Skeletal muscle tissue (tissue), 4 donors: ENCODE data around the gene ITGB1BP1. TPM values are rescaled to one million over a fixed set of nuclear protein-coding genes. Genes with fewer than 3 reads are reported as not detected.

Experiments
- H3K27ac ChIP-seq: one replicate; pipeline ENCODE4 v1.7.0; 2013; ENCODE audit warnings: mild to moderate bottlenecking, low read depth, low read length, inconsistent platforms
- H3K27me3 ChIP-seq, 3 donors: one replicate each; pipeline ENCODE4 v1.7.0; 2013; ENCODE audit warnings: low read length in 3 of 3; ENCODE audit not compliant: control insufficient read depth in 3 of 3, insufficient read depth in 3 of 3
- H3K36me3 ChIP-seq, 3 donors: one replicate each; pipeline ENCODE4 v1.7.0; 2013; ENCODE audit warnings: low read length in 3 of 3; ENCODE audit not compliant: control insufficient read depth in 3 of 3, insufficient read depth in 3 of 3
- H3K4me1 ChIP-seq, 3 donors: one replicate each; pipeline ENCODE4 v1.7.0; 2013; ENCODE audit warnings: low read length in 3 of 3, mild to moderate bottlenecking in 3 of 3; ENCODE audit not compliant: control insufficient read depth in 3 of 3, insufficient read depth in 3 of 3
- H3K4me3 ChIP-seq, 3 donors: one replicate each; pipeline ENCODE4 v1.7.0; 2013; ENCODE audit warnings: low read length in 3 of 3
- H3K9ac ChIP-seq, 3 donors: one replicate each; pipeline ENCODE4 v1.7.0; 2013; ENCODE audit warnings: low read length in 3 of 3, mild to moderate bottlenecking in 3 of 3, moderate library complexity in 2 of 3, low read depth in 1 of 3
- H3K9me3 ChIP-seq, 3 donors: one replicate each; pipeline ENCODE4 v1.7.0; 2013; ENCODE audit warnings: low read length in 3 of 3; ENCODE audit not compliant: control insufficient read depth in 3 of 3
- total RNA-seq: library from RNA; depleted of rRNA; stranded (reverse); fragments of >200 nt; gene quantifications from one replicate; pipeline ENCODE4 v1.2.3, GENCODE V29; 2014
- donor health status: Osteomylitis.

ITGB1BP1 gene
- total RNA-seq, 1 donor from 2014 or later, result 37.1 TPM

DNA sequence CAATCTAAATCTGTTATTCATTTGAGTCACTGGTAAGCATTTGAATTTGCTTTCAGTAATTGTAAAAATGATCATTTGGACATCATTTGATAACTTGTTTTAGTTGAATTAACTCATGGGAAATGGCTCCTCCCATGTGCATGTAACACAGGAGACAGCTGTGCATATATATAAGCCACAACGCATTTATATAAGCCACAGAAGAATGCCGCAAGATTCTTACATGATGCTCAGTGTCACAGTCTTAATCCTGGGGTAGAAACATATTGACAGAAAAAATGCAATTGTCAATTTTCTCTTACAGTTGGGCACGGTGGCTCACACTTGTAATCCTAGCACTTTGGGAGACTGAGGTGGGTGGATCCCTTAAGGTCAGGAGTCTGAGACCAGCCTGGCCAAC is 37.8 kb upstream of the ITGB1BP1 start:
- H3K9ac ChIP-seq, result no peak overlapping the region
- H3K36me3 ChIP-seq, result peaks cover 2 to 20% (median 14%) of the 10 kb centered on the region in 3 donors

GRCh38 chr2:9460441-9461017 is 37.2 kb upstream of the ITGB1BP1 start:
- no peaks in the 10 kb centered on the region for H3K4me1 ChIP-seq
- no peak overlapping the region for H3K27ac ChIP-seq
- H3K4me3 ChIP-seq, result no peak overlapping the region
- no peaks in the 10 kb centered on the region for H3K9me3 ChIP-seq
- no peak overlapping the region for H3K9ac ChIP-seq
- peaks cover 2 to 20% (median 12%) of the 10 kb centered on the region in 3 donors for H3K36me3 ChIP-seq
- H3K27me3 ChIP-seq, result no peaks in the 10 kb centered on the region

More for the DNA sequence above, 37.8 kb upstream of the ITGB1BP1 start:
- H3K9me3 ChIP-seq, result no peaks in the 10 kb centered on the region
- no peaks in the 10 kb centered on the region for H3K4me1 ChIP-seq
- H3K27me3 ChIP-seq, result no peaks in the 10 kb centered on the region
- no peak overlapping the region for H3K4me3 ChIP-seq
- no peak overlapping the region for H3K27ac ChIP-seq

DNA sequence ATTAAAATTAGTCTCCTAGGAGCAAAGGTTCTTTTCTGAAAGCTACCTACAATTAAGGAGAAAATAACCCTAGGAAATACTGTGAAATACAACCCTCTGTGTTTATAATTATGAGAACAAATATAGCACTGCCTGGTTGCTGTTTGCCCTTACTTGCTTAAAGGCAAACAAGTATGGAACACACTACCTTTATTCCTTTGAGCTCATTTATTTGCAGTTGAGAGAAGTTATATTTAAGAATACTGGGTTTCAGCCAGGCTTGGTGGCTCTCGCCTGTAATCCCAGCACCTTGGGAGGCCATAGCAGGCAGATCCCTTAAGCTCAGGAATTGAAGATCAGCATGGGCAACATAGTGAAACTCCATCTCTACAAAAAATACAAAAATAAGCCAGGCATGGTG is 27.9 kb upstream of the ITGB1BP1 start:
- H3K36me3 ChIP-seq, result peaks cover 12 to 22% (median 20%) of the 10 kb centered on the region in 3 donors

DNA sequence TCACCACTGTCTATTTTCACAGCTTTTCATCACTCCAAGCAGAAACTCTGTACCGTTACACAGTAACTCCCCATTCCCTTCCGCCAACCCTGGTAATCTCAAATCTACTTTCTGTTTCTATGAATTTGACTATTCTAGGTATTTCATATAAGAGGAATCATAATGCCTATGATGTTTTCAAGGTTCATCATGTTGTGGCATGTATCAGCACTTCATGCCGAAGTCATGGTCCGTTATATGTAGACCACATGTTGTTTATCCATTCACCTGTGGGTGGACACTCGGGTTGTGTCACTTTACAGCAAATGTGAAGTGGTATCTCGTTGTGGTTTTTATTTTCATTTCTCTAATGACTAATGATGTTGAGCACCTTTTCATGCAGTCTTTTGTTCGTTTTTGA is 21.8 kb upstream of the ITGB1BP1 start:
- no peaks in the 10 kb centered on the region for H3K4me1 ChIP-seq
- no peaks in the 10 kb centered on the region for H3K27me3 ChIP-seq
- H3K36me3 ChIP-seq, result peaks cover 28 to 46% (median 46%) of the 10 kb centered on the region in 3 donors
- H3K4me3 ChIP-seq, result no peak overlapping the region
- no peak overlapping the region for H3K9ac ChIP-seq
- H3K27ac ChIP-seq, result no peak overlapping the region
- H3K9me3 ChIP-seq, result no peaks in the 10 kb centered on the region

More for the DNA sequence above, 27.9 kb upstream of the ITGB1BP1 start:
- Histone ChIP-seq H3K9ac (no peak overlapping the region), H3K27me3 (no peaks in the 10 kb centered on the region), H3K4me3 (no peak overlapping the region), H3K4me1 (no peaks in the 10 kb centered on the region), H3K9me3 (no peaks in the 10 kb centered on the region), H3K27ac (no peak overlapping the region)

GRCh38 chr2:9443526-9443925 is 20.2 kb upstream of the ITGB1BP1 start:
- Histone ChIP-seq H3K4me1 (no peaks in the 10 kb centered on the region), H3K9ac (no peak overlapping the region), H3K4me3 (no peak overlapping the region), H3K9me3 (no peaks in the 10 kb centered on the region), H3K36me3 (peaks cover 23 to 50% (median 42%) of the 10 kb centered on the region in 3 donors), H3K27me3 (no peaks in the 10 kb centered on the region), H3K27ac (no peak overlapping the region)

GRCh38 chr2:9441556-9441955 is 18.2 kb upstream of the ITGB1BP1 start:
- H3K27ac ChIP-seq, result no peak overlapping the region
- no peaks in the 10 kb centered on the region for H3K9me3 ChIP-seq
- H3K9ac ChIP-seq, result no peak overlapping the region
- no peaks in the 10 kb centered on the region for H3K27me3 ChIP-seq
- no peak overlapping the region for H3K4me3 ChIP-seq
- H3K4me1 ChIP-seq, result no peaks in the 10 kb centered on the region
- H3K36me3 ChIP-seq, result peaks cover 23 to 58% (median 51%) of the 10 kb centered on the region in 3 donors

DNA sequence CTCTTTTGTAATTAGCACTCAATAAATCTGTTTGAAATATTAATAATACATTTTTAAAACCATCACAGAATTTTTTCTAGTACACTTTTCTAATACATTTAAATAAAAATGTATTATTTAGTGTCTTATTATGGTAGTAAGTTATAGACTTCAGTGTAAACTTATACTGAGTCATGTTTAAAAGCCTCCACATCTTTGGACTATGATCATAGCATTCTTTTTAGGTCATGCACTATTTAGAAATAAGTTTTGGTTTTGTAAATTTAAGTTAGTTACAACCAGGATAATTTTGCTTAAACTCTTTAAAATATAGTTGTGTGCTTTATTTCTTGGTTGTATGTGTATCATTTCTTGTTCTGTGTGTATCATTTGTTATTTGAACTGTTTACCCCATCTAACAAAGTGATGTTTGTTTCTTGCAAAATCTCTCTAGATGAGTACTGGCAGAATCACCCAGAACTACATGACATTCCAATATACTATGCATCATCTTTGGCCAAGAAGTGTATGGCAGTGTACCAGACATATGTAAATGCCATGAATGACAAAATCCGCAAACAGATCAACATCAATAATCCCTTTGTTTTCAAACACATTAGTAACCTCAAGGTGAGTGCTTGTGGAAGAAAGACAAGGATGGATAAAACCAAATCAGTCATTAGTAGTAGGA is 16.9 kb upstream of the ITGB1BP1 start:
- Histone ChIP-seq H3K9me3 (no peaks in the 10 kb centered on the region), H3K4me1 (no peaks in the 10 kb centered on the region), H3K36me3 (peaks cover 20 to 57% (median 43%) of the 10 kb centered on the region in 3 donors), H3K4me3 (no peak overlapping the region), H3K27ac (no peak overlapping the region), H3K9ac (no peak overlapping the region), H3K27me3 (no peaks in the 10 kb centered on the region)

GRCh38 chr2:9439536-9439935 is 16.2 kb upstream of the ITGB1BP1 start:
- Histone ChIP-seq H3K27me3 (no peaks in the 10 kb centered on the region), H3K4me1 (no peaks in the 10 kb centered on the region), H3K9ac (no peak overlapping the region), H3K27ac (no peak overlapping the region), H3K4me3 (no peak overlapping the region), H3K36me3 (peaks cover 22 to 57% (median 46%) of the 10 kb centered on the region in 3 donors), H3K9me3 (no peaks in the 10 kb centered on the region)

DNA sequence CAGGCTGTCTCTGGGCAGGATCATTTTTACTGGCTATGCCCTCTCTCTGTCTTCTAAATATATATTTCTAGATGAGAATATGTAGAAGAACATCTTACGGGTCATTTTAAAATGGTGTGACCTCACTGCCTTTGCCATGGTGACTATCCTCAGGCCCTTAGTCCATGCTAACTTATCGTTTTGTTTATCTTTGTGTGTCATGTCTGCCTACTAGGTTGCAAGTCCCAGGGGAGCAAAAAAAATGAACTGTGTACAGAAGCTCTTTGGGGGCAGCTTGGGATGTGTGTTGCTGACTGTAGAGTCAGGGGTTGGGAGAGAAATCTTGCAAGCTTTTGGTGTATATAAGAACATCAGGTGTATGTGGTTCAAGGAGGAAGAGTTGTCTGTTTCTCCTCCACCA is 11.2 kb upstream of the ITGB1BP1 start:
- H3K27me3 ChIP-seq, result no peaks in the 10 kb centered on the region
- H3K4me1 ChIP-seq, result no peaks in the 10 kb centered on the region
- H3K27ac ChIP-seq, result no peak overlapping the region
- no peak overlapping the region for H3K4me3 ChIP-seq
- H3K36me3 ChIP-seq, result peaks cover 14 to 62% (median 59%) of the 10 kb centered on the region in 3 donors
- H3K9ac ChIP-seq, result no peak overlapping the region
- H3K9me3 ChIP-seq, result no peaks in the 10 kb centered on the region
